ENCODE measurements around the gene KPNA4.

KPNA4 gene

DNA sequence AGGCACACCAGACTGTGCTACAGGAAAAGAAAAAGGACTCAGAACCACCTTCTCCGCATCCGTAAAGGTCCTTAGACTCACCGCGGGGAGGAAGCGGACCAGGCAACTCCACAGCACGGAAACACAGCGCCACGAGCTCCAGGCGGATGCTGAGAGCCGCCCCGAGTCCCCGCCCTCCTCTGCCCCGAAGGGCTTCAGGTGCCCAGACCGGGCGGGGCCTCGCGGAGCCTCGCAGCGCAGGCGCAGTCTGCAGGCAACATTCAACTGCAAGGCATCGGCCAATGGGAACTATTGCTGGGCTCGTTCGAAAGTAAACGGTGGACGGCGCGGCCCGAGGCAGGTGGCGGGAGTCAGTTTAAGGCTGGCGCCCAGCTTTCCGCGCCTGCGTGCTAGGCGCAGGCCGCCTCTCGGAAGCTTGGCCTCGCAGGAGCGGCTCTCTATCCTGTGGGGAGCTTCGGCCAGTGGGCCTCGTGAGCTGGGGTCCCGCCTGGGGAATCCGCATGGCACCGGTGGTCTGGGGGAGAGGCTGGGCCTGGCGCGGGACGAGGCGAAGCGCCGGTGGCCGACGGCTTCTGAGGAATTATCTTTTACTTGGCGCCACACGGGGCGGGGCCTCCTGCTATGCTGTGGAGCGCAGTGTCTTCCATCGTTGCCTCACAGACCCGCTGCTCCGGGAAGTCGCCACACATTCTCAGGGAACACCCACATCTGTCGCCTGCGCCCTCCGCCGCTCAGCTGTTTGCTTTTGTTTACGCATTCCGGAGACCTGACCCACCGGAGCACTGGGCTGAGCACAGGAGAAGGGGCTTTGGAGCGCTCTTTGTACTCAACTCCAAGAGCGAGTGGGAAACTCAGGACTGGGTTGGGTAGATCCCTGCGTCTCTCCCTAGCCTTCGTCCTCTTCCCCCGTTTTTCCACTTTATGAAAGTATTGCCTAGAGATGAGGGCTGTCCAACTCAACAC lies 115.5 kb downstream of the KPNA4 start, which contains the start of gene TRIM59:
TRIM59 (minus strand) TSS at position 151 of the 963 bp plus-strand sequence. CDS start 10,603 bp downstream, outside the sequence.
- TF ChIP-seq, protein P1, sequence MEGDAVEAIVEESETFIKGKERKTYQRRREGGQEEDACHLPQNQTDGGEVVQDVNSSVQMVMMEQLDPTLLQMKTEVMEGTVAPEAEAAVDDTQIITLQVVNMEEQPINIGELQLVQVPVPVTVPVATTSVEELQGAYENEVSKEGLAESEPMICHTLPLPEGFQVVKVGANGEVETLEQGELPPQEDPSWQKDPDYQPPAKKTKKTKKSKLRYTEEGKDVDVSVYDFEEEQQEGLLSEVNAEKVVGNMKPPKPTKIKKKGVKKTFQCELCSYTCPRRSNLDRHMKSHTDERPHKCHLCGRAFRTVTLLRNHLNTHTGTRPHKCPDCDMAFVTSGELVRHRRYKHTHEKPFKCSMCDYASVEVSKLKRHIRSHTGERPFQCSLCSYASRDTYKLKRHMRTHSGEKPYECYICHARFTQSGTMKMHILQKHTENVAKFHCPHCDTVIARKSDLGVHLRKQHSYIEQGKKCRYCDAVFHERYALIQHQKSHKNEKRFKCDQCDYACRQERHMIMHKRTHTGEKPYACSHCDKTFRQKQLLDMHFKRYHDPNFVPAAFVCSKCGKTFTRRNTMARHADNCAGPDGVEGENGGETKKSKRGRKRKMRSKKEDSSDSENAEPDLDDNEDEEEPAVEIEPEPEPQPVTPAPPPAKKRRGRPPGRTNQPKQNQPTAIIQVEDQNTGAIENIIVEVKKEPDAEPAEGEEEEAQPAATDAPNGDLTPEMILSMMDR (IDR thresholded peaks at IDR 0.05; ENCODE audit: control insufficient read depth, extremely low read depth, insufficient read depth): 0 out of 2 replicates have a peak, but pooled peaks have one; percentile 7
- H3K4me3 ChIP-seq (ENCODE audit: low read depth, low read length): peak within 1 kb of the TSS; percentile 56
- DNase-seq (ENCODE audit: low read depth): peak; percentile 86

DNA sequence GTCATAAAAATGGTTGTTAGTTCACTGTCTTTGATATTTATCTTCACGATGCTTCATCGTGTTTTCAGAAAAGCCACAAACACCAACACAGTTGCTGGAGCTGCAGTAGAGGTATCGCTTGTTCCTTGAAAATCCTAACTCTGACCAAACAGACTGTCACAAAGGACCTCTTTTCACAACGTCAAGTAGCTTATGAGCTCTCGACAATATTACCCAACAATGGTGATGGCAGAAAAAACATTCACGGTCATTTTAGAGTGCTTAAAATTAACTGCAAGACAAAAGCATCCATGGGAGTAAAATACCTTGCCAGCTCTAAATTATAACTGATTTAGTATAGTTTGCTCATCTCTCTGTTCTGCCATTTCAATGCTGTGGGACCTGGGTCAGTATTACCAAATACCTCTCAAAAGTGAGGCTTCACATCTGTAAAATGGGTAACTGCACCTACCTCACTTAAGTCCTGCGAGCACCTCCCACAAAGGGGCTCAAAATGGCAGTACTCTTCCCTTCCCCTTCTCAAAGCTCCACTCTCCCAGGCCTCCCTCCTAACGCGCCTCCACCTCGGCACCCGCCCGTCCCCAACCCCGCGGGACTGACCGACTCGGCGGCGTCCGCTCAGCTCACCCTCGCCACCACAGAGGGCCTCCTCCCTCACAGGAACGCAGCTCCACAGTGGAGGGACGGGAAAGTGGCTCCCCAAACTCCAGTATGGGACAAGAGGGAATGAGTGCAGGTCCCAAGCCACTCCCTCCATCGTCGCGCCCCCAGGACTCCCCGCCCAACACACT lies 116.3 kb downstream of the KPNA4 start:
- peak; percentile 4 for DNase-seq (ENCODE audit: low read depth)
- TF ChIP-seq, protein P1 (IDR thresholded peaks at IDR 0.05; ENCODE audit: control insufficient read depth, extremely low read depth, insufficient read depth): no peak
- H3K4me3 ChIP-seq (ENCODE audit: low read depth, low read length): peak overlapping the region; percentile 56

DNA sequence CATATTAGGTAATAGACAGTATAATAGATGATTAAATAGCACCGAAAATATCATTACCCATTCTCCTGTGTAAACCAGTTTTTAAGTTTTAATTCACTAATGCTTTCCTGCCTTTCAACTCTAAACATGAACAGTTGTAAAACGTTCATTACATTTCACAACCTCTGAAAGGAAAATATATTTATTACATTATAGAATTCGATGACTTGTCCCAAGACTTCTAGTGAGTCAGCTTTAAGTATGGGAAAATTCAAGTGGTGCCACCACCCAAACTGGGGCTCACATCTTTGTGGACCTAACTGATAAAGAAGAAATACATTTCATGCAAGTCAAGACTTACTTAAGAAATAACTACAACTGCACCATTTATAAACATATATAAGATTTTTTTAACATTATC lies 117.8 kb downstream of the KPNA4 start:
- no peak overlapping the region; the same call in 1 of the 2 replicates for H3K4me3 ChIP-seq (ENCODE audit: low read depth, low read length)
- no peak for DNase-seq (ENCODE audit: low read depth)
- TF ChIP-seq, protein P1 (IDR thresholded peaks at IDR 0.05; ENCODE audit: control insufficient read depth, extremely low read depth, insufficient read depth): no peak

DNA sequence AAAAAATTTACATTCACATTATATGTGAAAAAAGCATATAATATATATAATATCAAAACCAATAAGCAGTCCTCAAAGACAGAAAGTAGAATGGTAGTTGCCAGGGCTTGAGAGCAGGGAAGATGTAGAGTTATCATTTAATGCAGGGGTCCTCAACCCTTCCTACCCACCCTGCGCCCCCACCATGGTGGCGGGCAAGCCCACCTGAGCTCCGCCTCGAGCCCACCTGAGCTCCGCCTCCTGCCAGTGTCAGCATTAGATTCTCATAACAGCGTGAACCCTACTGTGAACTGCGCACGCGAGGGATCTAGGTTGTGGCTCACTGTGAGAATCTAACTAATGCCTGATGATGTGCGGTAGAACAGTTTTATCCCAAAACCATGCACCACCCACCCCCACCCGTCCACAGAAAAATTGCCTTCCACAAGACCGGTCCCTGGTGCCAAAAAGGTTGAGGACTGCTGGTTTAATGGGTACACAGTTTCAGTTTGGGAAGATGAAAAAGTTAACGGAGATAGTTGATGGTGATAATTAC lies 118.8 kb downstream of the KPNA4 start:
- DNase-seq (ENCODE audit: low read depth): no peak
- no peak overlapping the region for H3K4me3 ChIP-seq (ENCODE audit: low read depth, low read length)
- TF ChIP-seq, protein P1 (IDR thresholded peaks at IDR 0.05; ENCODE audit: control insufficient read depth, extremely low read depth, insufficient read depth): no peak

DNA sequence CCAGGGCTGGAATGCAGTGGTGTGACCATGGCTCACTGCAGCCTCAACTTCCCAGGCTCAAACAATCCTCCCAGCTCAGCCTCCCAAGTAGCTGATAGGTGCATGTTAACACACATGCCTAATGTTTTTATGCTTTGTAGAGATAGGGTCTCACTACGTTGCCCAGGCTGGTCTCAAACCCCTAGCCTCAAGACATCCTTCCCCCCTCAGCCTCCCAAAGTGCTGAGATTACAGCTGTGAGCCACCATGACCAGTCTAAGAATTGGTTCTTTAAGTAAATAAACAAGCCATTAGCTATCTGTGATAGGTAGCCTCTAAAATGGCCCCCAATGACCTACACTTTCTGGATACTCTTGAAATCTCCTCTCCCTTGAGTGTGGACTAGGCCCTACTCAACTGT lies 119.5 kb downstream of the KPNA4 start:
- no peak overlapping the region for H3K4me3 ChIP-seq (ENCODE audit: low read depth, low read length)
- no peak for DNase-seq (ENCODE audit: low read depth)
- TF ChIP-seq, protein P1 (IDR thresholded peaks at IDR 0.05; ENCODE audit: control insufficient read depth, extremely low read depth, insufficient read depth): no peak

Measured in LNCaP clone FGC (cell line).